Measurements from ENCODE around the gene DUSP28. TPM values are rescaled to one million over a fixed set of nuclear protein-coding genes. Genes with fewer than 3 reads are reported as not detected.

The DUSP28 gene
- total and polyA plus RNA-seq, 2 of the 13 experiments (the other 11 are each of a cell fraction or from before 2014, with no cell fraction given): 5.2 to 8.6 TPM

DNA sequence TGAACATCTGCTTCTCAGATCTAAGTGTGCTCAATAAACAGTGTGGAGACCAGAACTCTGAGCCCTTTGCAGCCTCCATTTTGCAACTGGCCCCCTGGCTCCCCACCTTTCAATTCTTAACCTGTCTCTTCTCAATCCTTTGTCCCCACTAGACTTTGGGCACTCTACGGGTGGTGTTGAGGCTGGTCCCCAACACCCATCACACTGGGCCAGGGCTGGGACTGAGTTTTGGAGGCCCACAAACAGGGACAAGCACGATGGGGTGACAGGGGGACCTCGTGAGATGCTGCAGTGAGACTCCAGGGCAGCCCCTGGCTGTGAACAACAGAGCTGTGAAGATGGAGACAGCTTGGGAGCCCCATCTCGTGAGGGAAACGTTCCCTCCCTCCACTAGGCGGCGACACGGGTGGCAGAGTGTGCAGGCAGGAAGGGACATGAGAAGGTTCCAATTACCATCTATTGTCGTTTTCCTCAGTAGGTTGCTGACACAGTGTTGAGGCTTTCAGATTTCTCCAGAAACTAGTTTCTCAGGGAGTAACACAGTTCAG lies 3.5 kb upstream of the DUSP28 start (continued):
- TF ChIP-seq ZBTB3 (CRISPR knock-in tag; IDR thresholded peaks at IDR 0.05; ENCODE audit: borderline replicate concordance, low read depth): no peak
- TF ChIP-seq TAF15 (IDR thresholded peaks at IDR 0.05; ENCODE audit: low read depth, low read length, poor library complexity, severe bottlenecking): no peak
- peak; percentile 60; the same call in 1 of the 2 replicates for TF ChIP-seq ZNF280B (CRISPR knock-in tag; IDR thresholded peaks at IDR 0.05; ENCODE audit: borderline replicate concordance)
- TF ChIP-seq THAP11 (CRISPR knock-in tag; IDR thresholded peaks at IDR 0.05): peak; percentile 42; the same call in 1 of the 2 replicates
- no peak for TF ChIP-seq AGO2 (optimal IDR thresholded peaks at IDR 0.05; ENCODE audit: low read depth, low read length)
- TF ChIP-seq, protein P1, sequence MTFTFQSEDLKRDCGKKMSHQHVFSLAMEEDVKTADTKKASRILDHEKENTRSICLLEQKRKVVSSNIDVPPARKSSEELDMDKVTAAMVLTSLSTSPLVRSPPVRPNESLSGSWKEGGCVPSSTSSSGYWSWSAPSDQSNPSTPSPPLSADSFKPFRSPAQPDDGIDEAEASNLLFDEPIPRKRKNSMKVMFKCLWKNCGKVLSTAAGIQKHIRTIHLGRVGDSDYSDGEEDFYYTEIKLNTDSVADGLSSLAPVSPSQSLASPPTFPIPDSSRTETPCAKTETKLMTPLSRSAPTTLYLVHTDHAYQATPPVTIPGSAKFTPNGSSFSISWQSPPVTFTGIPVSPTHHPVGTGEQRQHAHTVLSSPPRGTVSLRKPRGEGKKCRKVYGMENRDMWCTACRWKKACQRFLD (CRISPR knock-in tag; IDR thresholded peaks at IDR 0.05; ENCODE audit: borderline replicate concordance): no peak
- no peak for TF ChIP-seq ZNF605 (CRISPR knock-in tag; IDR thresholded peaks at IDR 0.05)
- TF ChIP-seq CREB3 (CRISPR knock-in tag; IDR thresholded peaks at IDR 0.05): no peak
- peak; percentile 87 for TF ChIP-seq ZNF574 (CRISPR knock-in tag; IDR thresholded peaks at IDR 0.05)
- TF ChIP-seq CTCF (CRISPR knock-in tag; IDR thresholded peaks at IDR 0.05): peak; percentile 69
- no peak for TF ChIP-seq ZNF124 (CRISPR knock-in tag; IDR thresholded peaks at IDR 0.05)
- no peak for TF ChIP-seq ZNF547 (CRISPR knock-in tag; IDR thresholded peaks at IDR 0.05)
- TF ChIP-seq, protein P2, sequence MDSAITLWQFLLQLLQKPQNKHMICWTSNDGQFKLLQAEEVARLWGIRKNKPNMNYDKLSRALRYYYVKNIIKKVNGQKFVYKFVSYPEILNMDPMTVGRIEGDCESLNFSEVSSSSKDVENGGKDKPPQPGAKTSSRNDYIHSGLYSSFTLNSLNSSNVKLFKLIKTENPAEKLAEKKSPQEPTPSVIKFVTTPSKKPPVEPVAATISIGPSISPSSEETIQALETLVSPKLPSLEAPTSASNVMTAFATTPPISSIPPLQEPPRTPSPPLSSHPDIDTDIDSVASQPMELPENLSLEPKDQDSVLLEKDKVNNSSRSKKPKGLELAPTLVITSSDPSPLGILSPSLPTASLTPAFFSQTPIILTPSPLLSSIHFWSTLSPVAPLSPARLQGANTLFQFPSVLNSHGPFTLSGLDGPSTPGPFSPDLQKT (CRISPR knock-in tag; IDR thresholded peaks at IDR 0.05; ENCODE audit: borderline replicate concordance): no peak
- TF ChIP-seq SSRP1 (CRISPR knock-in tag; IDR thresholded peaks at IDR 0.05): no peak
- no peak for TF ChIP-seq TMF1 (CRISPR knock-in tag; IDR thresholded peaks at IDR 0.05; ENCODE audit: low read depth)
- TF ChIP-seq XRCC5 (optimal IDR thresholded peaks at IDR 0.05; ENCODE audit: low read length): peak; percentile 68
- TF ChIP-seq, protein P3, sequence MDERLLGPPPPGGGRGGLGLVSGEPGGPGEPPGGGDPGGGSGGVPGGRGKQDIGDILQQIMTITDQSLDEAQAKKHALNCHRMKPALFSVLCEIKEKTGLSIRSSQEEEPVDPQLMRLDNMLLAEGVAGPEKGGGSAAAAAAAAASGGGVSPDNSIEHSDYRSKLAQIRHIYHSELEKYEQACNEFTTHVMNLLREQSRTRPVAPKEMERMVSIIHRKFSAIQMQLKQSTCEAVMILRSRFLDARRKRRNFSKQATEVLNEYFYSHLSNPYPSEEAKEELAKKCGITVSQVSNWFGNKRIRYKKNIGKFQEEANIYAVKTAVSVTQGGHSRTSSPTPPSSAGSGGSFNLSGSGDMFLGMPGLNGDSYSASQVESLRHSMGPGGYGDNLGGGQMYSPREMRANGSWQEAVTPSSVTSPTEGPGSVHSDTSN (CRISPR knock-in tag; IDR thresholded peaks at IDR 0.05): no peak
- no peak for TF ChIP-seq ELF3 (CRISPR knock-in tag; IDR thresholded peaks at IDR 0.05)
- TF ChIP-seq HOXA9 (CRISPR knock-in tag; IDR thresholded peaks at IDR 0.05; ENCODE audit: borderline replicate concordance): no peak
